ENCODE data around the gene FBXO38. TPM values are rescaled to one million over a fixed set of nuclear protein-coding genes. Genes with fewer than 3 reads are reported as not detected.
"Not testable (repeated sequence)": the region's sequence is repeated elsewhere in the genome, so short reads cannot be mapped to it uniquely, and the experiment has no call there.

The FBXO38 gene
- total RNA-seq, 1 donor from 2014 or later = 32.8 TPM

DNA sequence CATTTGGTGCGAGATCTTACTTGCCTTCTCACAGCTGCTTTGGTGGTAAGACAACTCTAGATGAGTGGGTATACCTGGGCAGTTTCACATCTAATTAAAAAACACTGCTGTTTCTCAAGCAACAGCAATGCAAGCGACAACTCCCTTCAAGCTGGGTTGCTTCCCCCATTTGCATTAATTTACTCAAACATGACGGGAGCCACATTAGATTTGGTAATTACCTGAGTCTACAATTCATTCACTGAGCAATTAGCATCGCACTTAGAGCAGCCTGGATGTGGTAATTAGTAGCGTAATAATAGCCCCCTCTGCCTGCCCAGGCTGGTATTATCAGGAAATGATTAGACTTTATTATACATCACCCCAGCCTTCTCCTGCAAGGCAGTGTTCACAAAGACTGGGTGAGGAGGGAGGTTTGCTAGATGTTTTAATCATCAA is 73.4 kb downstream of the FBXO38 start:
- intact Hi-C loops (cut with DNase I) = loop anchor here (10.0 kb wide), 1 partner anchor 118 kb away; no protein-coding TSS in a partner anchor
- DNase-seq (ENCODE audit: missing footprints) (no peak), ATAC-seq (no peak)

DNA sequence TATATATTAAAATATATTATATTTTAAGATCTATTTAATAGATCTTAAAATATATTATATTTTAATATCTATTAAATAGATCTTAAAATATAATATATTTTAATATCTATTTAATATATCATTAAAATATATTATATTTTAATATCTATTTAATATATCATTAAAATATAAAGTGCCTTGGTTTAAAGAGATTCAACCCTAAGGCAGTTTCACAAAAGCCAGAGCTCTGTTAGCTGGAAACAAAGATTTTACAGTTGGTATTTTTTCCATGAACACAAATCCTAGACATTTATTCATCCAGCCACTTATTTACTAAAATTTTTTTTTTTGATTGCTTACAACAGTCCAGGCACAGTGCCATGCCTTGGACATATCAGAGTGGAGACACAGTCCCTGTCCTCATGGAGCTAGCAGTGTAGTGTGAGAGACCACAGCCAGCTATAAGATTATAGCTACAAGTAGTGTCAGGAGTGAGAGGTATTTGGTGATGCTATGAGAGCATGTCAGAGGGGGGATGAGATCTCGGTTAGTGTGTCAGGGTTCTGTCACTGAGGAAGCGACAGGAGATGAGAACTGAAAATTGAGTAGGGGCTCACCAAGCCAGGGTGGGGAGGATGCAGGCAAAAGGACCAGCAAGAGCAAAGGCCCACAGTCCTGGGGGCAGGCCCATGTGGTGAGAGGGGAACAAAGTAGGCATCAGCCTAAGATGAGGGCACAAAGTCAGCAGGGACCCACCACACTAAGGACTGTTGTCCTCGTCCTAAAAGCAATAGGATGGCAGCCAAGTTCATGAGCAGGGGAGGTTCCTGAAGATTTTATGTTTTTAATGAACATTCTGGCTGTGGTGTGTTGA is 74.5 kb downstream of the FBXO38 start:
- ATAC-seq (no peak), DNase-seq (ENCODE audit: missing footprints) (no peak)
- intact Hi-C loops (cut with DNase I) = loop anchor here (10.0 kb wide), 1 partner anchor 117 kb away; no protein-coding TSS in a partner anchor

DNA sequence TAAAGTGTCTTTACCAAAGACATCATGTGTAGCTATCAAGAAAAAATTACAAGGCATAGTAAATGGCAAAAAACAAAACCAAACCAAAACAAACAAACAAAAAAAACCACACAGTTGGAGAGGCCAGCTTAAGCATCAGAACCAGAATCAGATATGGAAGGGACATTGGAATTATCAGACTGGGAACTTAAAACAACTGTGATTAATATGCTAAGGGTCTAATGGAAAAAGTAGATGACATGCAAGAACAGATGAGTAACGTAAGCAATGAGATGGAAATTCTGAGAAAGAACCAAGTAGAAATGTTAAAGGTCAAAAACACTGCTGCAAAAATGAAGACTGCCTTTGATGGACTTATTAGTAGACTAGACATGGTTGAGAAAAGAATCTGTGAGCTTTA is 75.9 kb downstream of the FBXO38 start:
- ATAC-seq = no peak
- DNase-seq (ENCODE audit: missing footprints) = no peak
- intact Hi-C loops (cut with DNase I) = loop anchor here (10.0 kb wide), 1 partner anchor 115 kb away; no protein-coding TSS in a partner anchor

- DNase-seq (ENCODE audit: missing footprints) (no peak), ATAC-seq (peak; percentile 73)
- intact Hi-C loops (cut with DNase I) = no loop called here
Measured at GRCh38 chr5:148465381-148466235, 81.8 kb downstream of the FBXO38 start.

- DNase-seq (ENCODE audit: missing footprints) (no peak), ATAC-seq (no peak)
- intact Hi-C loops (cut with DNase I) = no loop called here
Measured at GRCh38 chr5:148466236-148466580, 82.5 kb downstream of the FBXO38 start.

DNA sequence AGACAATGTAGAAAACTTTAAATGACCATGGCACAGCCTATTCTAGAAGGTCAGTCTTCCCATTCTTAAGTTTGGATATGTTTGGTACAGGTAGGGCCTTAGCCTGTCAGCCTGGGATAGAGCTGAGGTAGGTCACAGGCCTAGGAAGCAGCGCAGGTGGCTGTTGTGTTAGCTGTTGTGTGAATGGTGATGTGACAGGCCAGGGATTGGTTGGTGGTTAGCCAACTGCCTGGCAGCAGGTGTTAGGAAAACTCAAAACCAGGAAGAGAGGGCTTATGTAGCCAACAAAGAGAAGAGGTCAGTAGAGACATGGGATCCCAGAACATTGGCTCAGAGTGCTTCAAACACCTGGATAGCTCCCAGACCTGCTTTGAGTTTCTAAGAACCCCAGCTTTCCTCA is 84.2 kb downstream of the FBXO38 start:
- ATAC-seq = no peak
- DNase-seq (ENCODE audit: missing footprints) = no peak
- intact Hi-C loops (cut with DNase I) = no loop called here

DNA sequence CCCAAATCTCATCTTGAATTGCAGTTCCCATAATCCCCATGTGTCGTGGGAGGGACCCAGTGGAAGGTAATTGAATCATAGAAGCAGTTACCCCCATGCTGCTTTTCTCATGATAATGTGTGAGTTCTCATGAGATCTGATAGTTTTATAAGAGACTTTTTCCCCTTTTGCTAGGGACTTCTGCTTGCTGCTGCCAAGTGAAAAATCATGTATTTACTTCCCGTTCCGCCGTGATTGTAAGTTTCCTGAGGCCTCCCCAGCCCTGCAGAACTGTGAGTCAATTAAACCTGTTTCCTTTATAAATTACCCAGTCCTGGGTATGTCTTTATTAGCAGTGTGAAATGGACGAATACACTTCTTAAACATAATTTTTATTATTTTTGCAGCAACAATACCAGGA is 85.0 kb downstream of the FBXO38 start:
- intact Hi-C loops (cut with DNase I); ATAC-seq; DNase-seq (ENCODE audit: missing footprints): not testable (repeated sequence)

- intact Hi-C loops (cut with DNase I) = no loop called here
- DNase-seq (ENCODE audit: missing footprints) (no peak), ATAC-seq (peak; percentile 53)
Measured at GRCh38 chr5:148469501-148469935, 85.8 kb downstream of the FBXO38 start.

- intact Hi-C loops (cut with DNase I) = no loop called here
- no peak for ATAC-seq
Measured at GRCh38 chr5:148471379-148471778, 87.6 kb downstream of the FBXO38 start.

DNA sequence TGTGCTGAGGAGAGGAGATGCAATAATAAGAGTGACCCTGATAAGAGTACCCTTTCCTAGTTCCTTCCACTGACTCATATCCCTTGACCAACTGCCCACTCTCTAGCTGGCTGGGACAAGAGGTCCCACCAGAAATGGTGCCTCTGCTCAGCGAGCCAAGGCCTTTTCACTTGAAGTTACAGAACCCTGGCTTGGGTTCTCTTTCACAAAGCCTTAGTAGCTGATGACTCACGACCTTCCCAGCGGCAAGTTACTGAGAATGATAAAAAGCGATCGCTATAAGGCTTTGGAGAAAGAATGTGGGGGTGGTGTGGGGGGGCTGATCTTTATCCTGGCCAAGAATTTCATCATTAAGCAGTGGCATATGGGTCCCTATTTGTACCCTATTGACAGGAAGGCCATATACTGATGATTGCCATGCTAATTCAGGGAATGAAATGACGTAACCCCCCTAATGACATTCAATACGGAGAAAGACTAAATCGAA is 90.3 kb downstream of the FBXO38 start:
- DNase-seq (ENCODE audit: missing footprints) = peak; percentile 75
- peak; percentile 96 for ATAC-seq
- intact Hi-C loops (cut with DNase I) = no loop called here

More at GRCh38 chr5:148471379-148471778, 87.6 kb downstream of the FBXO38 start:
- DNase-seq (ENCODE audit: missing footprints) = no peak

- DNase-seq (ENCODE audit: missing footprints) (no peak), ATAC-seq (no peak)
- intact Hi-C loops (cut with DNase I) = no loop called here
Measured at GRCh38 chr5:148476302-148476701, 92.5 kb downstream of the FBXO38 start.

GRCh38 chr5:148477429-148477828 is 93.7 kb downstream of the FBXO38 start:
- DNase-seq (ENCODE audit: missing footprints) (no peak), ATAC-seq (no peak)
- intact Hi-C loops (cut with DNase I) = no loop called here

DNA sequence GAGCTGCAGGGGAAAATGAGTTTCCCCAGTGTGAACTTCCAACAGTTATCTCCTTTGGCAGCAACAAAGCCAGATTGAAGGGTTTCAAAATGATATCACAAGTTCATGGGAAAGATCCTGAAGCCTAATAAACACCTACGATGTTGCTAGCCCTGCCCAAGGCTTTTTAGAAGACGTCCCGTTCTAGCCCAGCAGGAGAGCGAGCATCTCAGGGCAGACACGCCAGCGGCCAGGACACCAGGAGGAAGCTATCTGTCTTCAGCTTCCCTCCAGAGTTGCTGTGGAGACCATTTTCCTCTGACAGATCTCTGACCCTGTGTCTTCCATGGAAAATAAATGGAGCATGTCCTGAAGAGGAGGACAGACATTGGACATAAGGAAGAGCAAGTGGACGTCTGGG is 98.4 kb downstream of the FBXO38 start:
- peak; percentile 85 for ATAC-seq
- no peak for DNase-seq (ENCODE audit: missing footprints)
- intact Hi-C loops (cut with DNase I) = no loop called here

GRCh38 chr5:148482697-148483462 is 99.1 kb downstream of the FBXO38 start:
- intact Hi-C loops (cut with DNase I) = no loop called here
- peak; percentile 78 for DNase-seq (ENCODE audit: missing footprints)
- peak; percentile 40 for ATAC-seq

DNA sequence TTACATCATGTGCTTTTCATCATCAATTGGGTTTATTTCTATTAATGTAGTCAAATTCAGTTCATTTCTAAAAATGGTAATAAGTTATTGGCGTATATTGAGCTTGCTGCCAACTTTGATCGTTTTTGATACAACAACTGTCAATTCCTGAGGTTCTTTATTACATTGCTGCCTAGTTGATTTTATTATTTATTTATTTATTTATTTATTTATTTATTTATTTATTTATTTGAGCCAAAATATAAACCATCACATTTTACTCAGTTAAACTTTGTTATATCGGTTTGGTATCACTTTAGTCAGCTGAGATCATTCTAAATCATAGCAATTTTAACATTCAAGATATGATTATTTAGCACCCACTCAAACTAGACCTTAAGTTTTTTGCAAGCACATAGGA is 100.0 kb downstream of the FBXO38 start:
- DNase-seq (ENCODE audit: missing footprints) = no peak
- intact Hi-C loops (cut with DNase I) = no loop called here
- no peak for ATAC-seq

GRCh38 chr5:148484651-148485050 is 100.9 kb downstream of the FBXO38 start:
- DNase-seq (ENCODE audit: missing footprints) = no peak
- intact Hi-C loops (cut with DNase I) = no loop called here
- no peak for ATAC-seq

GRCh38 chr5:148486456-148486855 is 102.7 kb downstream of the FBXO38 start:
- intact Hi-C loops (cut with DNase I) = no loop called here
- DNase-seq (ENCODE audit: missing footprints) (no peak), ATAC-seq (no peak)

DNA sequence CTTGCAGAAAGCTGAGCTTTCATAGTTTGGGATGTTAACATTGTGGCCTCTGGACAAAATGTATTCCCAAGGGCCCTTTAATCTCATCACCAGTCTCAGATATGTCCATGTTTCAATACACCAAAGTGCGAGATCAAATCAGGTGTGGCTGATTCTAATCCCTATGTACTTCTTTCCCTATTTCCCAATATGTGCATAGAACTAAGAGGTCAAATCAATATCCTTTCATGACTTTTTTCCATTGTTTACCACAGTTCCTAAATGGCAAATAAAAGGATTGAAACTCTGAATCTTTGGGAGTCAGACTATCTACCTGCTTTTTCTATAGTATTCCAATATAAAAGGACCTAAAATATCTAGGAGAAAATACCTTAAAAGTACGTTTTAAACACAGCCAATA is 105.0 kb downstream of the FBXO38 start:
- DNase-seq (ENCODE audit: missing footprints) (no peak), ATAC-seq (no peak)
- intact Hi-C loops (cut with DNase I) = no loop called here

Measured in Right ventricle myocardium inferior (tissue), 1 donor.